Measurements from ENCODE around the gene FANCE. TPM values are rescaled to one million over a fixed set of nuclear protein-coding genes. Genes with fewer than 3 reads are reported as not detected.

The FANCE gene
- total and polyA plus RNA-seq, 2 experiments from 2014 or later, result 5.4 to 25.5 TPM

GRCh38 chr6:35465646-35466045, 13.5 kb downstream of the FANCE start:
- DNase-seq (ENCODE audit: low spot score), result no peak
- peaks cover 8% of the 10 kb centered on the region; the same call in 2 of the 3 replicates for H3K9me3 Mint-ChIP-seq
- H3K4me1 Mint-ChIP-seq, result peaks cover 19% of the 10 kb centered on the region
- H3K27ac Mint-ChIP-seq, result no peak overlapping the region
- H3K4me1 ChIP-seq (ENCODE audit: insufficient read depth), result peaks cover 12% of the 10 kb centered on the region
- H2AFZ ChIP-seq, result no peak overlapping the region
- no peak overlapping the region for H3K4me3 ChIP-seq
- peaks cover 18% of the 10 kb centered on the region for H4K20me1 ChIP-seq (replicated peaks; ENCODE audit: insufficient read depth)
- no peak overlapping the region for H3K27ac ChIP-seq (ENCODE audit: low read depth)
- H3F3A ChIP-seq (replicated peaks; ENCODE audit: low read depth), result peaks cover 26% of the 10 kb centered on the region
- H3K27me3 Mint-ChIP-seq (ENCODE audit: insufficient read depth, low read depth, poor library complexity), result peaks cover 27% of the 10 kb centered on the region
- peaks cover 25% of the 10 kb centered on the region for H3K79me2 ChIP-seq (replicated peaks; ENCODE audit: insufficient read depth)
- TF ChIP-seq JUNB (IDR thresholded peaks at IDR 0.05; ENCODE audit: unreplicated experiment) (no peak), POLR2AphosphoS5 (IDR thresholded peaks at IDR 0.05; ENCODE audit: low read depth) (no peak), STAT1 (IDR thresholded peaks at IDR 0.05; ENCODE audit: unreplicated experiment) (no peak), ZNF114 (CRISPR knock-in tag; IDR thresholded peaks at IDR 0.05) (no peak), EZH2phosphoT487 (IDR thresholded peaks at IDR 0.05; ENCODE audit: unreplicated experiment) (no peak), REST (IDR thresholded peaks at IDR 0.05; ENCODE audit: unreplicated experiment) (no peak), NANOG (IDR thresholded peaks at IDR 0.05; ENCODE audit: borderline replicate concordance) (no peak), ZNF331 (CRISPR knock-in tag; IDR thresholded peaks at IDR 0.05; ENCODE audit: low read depth) (no peak), CREB1 (CRISPR knock-in tag; IDR thresholded peaks at IDR 0.05; ENCODE audit: low read depth) (no peak), EZH2 (IDR thresholded peaks at IDR 0.05; ENCODE audit: low read depth, unreplicated experiment) (no peak), ZNF462 (CRISPR knock-in tag; IDR thresholded peaks at IDR 0.05) (no peak)
- TF ChIP-seq, protein P1, sequence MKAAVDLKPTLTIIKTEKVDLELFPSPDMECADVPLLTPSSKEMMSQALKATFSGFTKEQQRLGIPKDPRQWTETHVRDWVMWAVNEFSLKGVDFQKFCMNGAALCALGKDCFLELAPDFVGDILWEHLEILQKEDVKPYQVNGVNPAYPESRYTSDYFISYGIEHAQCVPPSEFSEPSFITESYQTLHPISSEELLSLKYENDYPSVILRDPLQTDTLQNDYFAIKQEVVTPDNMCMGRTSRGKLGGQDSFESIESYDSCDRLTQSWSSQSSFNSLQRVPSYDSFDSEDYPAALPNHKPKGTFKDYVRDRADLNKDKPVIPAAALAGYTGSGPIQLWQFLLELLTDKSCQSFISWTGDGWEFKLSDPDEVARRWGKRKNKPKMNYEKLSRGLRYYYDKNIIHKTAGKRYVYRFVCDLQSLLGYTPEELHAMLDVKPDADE (IDR thresholded peaks at IDR 0.05), result no peak
- TF ChIP-seq, protein P2, sequence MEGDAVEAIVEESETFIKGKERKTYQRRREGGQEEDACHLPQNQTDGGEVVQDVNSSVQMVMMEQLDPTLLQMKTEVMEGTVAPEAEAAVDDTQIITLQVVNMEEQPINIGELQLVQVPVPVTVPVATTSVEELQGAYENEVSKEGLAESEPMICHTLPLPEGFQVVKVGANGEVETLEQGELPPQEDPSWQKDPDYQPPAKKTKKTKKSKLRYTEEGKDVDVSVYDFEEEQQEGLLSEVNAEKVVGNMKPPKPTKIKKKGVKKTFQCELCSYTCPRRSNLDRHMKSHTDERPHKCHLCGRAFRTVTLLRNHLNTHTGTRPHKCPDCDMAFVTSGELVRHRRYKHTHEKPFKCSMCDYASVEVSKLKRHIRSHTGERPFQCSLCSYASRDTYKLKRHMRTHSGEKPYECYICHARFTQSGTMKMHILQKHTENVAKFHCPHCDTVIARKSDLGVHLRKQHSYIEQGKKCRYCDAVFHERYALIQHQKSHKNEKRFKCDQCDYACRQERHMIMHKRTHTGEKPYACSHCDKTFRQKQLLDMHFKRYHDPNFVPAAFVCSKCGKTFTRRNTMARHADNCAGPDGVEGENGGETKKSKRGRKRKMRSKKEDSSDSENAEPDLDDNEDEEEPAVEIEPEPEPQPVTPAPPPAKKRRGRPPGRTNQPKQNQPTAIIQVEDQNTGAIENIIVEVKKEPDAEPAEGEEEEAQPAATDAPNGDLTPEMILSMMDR (conservative IDR thresholded peaks at IDR 0.05; ENCODE audit: low read depth in 2 of 2), result no peak
- peaks cover 70% of the 10 kb centered on the region for H3K36me3 Mint-ChIP-seq (ENCODE audit: low read depth)
- H3K4me2 ChIP-seq, result no peak overlapping the region
- H3K36me3 ChIP-seq (ENCODE audit: insufficient read depth), result peaks cover 18% of the 10 kb centered on the region
- H3K9me2 ChIP-seq (ENCODE audit: insufficient read depth), result no peaks in the 10 kb centered on the region
- no peak for ATAC-seq
- peaks cover 5% of the 10 kb centered on the region; the same call in 1 of the 2 replicates for H3K27me3 ChIP-seq (ENCODE audit: insufficient read depth)
- H3K4me3 Mint-ChIP-seq, result no peak overlapping the region
